ENCODE data around the gene FANCF. TPM values are rescaled to one million over a fixed set of nuclear protein-coding genes. Genes with fewer than 3 reads are reported as not detected.
"Not testable (repeated sequence)": the region's sequence is repeated elsewhere in the genome, so short reads cannot be mapped to it uniquely, and the experiment has no call there.

Gene FANCF
- 4.6 TPM for total RNA-seq
- long read RNA-seq, transcript FANCF-201 (1 exons, 2,952 nt): major isoform, 17 of 17 reads
- long read RNA-seq, partial matches to known transcripts: 0 of 17 reads
- long read RNA-seq, other reads (novel, unspliced or antisense): 0 of 17 reads

- DNase-seq (ENCODE audit: low spot score): peak; percentile 92
Measured at GRCh38 chr11:22625448-22626287, at the start of gene FANCF. TSS of gene FANCF (minus strand) at chr11:22625823. CDS start at chr11:22625810, 13 bp downstream.

- DNase-seq (ENCODE audit: low spot score): no peak
Measured at GRCh38 chr11:22674470-22675439, 49.1 kb upstream of the FANCF start.

- DNase-seq (ENCODE audit: low spot score): no peak
Measured at GRCh38 chr11:22671751-22672150, 46.1 kb upstream of the FANCF start.

- DNase-seq (ENCODE audit: low spot score): no peak
Measured at GRCh38 chr11:22670830-22671229, 45.2 kb upstream of the FANCF start.

- no peak for DNase-seq (ENCODE audit: low spot score)
Measured at GRCh38 chr11:22669368-22669767, 43.7 kb upstream of the FANCF start.

GRCh38 chr11:22668005-22668796, 42.6 kb upstream of the FANCF start:
- DNase-seq (ENCODE audit: low spot score): no peak

- DNase-seq (ENCODE audit: low spot score): no peak
Measured at GRCh38 chr11:22666688-22667439, 41.2 kb upstream of the FANCF start.

- no peak for DNase-seq (ENCODE audit: low spot score)
Measured at GRCh38 chr11:22666325-22666687, 40.7 kb upstream of the FANCF start, which contains the start of gene GAS2. TSS of gene GAS2 (plus strand) at chr11:22666611. CDS start at chr11:22674870, 8,259 bp downstream.

- no peak for DNase-seq (ENCODE audit: low spot score)
Measured at GRCh38 chr11:22659783-22660182, 34.2 kb upstream of the FANCF start.

- no peak for DNase-seq (ENCODE audit: low spot score)
Measured at GRCh38 chr11:22657101-22657694, 31.6 kb upstream of the FANCF start.

- DNase-seq (ENCODE audit: low spot score): no peak
Measured at GRCh38 chr11:22656130-22656529, 30.5 kb upstream of the FANCF start.

GRCh38 chr11:22652346-22652745, 26.7 kb upstream of the FANCF start:
- not testable (repeated sequence) for DNase-seq (ENCODE audit: low spot score)

GRCh38 chr11:22641559-22641958, 15.9 kb upstream of the FANCF start:
- no peak for DNase-seq (ENCODE audit: low spot score)

GRCh38 chr11:22640862-22641261, 15.2 kb upstream of the FANCF start:
- DNase-seq (ENCODE audit: low spot score): no peak

GRCh38 chr11:22635689-22636088, 10.1 kb upstream of the FANCF start:
- no peak for DNase-seq (ENCODE audit: low spot score)

GRCh38 chr11:22634897-22635629, 9.4 kb upstream of the FANCF start:
- no peak for DNase-seq (ENCODE audit: low spot score)

GRCh38 chr11:22633354-22633902, 7.8 kb upstream of the FANCF start:
- no peak for DNase-seq (ENCODE audit: low spot score)

- DNase-seq (ENCODE audit: low spot score): no peak
Measured at GRCh38 chr11:22627421-22627820, 1.8 kb upstream of the FANCF start.
